Activated CD4-positive, alpha-beta T cell treated with anti-CD3 and anti-CD28 coated beads, Interleukin-10, Interleukin-2, amounts not matched to agents 100 ng/mL and 50 ng/mL, durations not matched to agents 16 hours and 8 hours (primary cell): Measurements from ENCODE around the gene JARID2.
A peak's percentile ranks its signal among the peaks of the same experiment; 100 is the strongest.

ENCODE experiments used
- DNase-seq: peaks from one replicate; pipeline ENCODE4 v3.0.0-alpha.2; 2020

Gene JARID2

GRCh38 chr6:15361197-15361596 is 115.3 kb downstream of the JARID2 start:
- no peak for DNase-seq

- peak; percentile 27 for DNase-seq
Measured at GRCh38 chr6:15362274-15363160, 116.6 kb downstream of the JARID2 start.

GRCh38 chr6:15363164-15363522 is 117.3 kb downstream of the JARID2 start:
- no peak for DNase-seq

- peak; percentile 71 for DNase-seq
Measured at GRCh38 chr6:15363523-15364400, 117.9 kb downstream of the JARID2 start.

GRCh38 chr6:15364401-15365037 is 118.7 kb downstream of the JARID2 start:
- no peak for DNase-seq

- peak; percentile 43 for DNase-seq
Measured at GRCh38 chr6:15365273-15365687, 119.4 kb downstream of the JARID2 start.

GRCh38 chr6:15366003-15366535 is 120.2 kb downstream of the JARID2 start:
- no peak for DNase-seq

GRCh38 chr6:15366879-15367278 is 121.0 kb downstream of the JARID2 start:
- DNase-seq = no peak

GRCh38 chr6:15368186-15368585 is 122.3 kb downstream of the JARID2 start:
- no peak for DNase-seq

- DNase-seq = no peak
Measured at GRCh38 chr6:15368873-15369272, 123.0 kb downstream of the JARID2 start.

GRCh38 chr6:15369838-15370237 is 124.0 kb downstream of the JARID2 start:
- DNase-seq = no peak

GRCh38 chr6:15370733-15371671 is 125.1 kb downstream of the JARID2 start:
- DNase-seq = no peak

GRCh38 chr6:15372932-15373331 is 127.1 kb downstream of the JARID2 start:
- no peak for DNase-seq

GRCh38 chr6:15374119-15374518 is 128.2 kb downstream of the JARID2 start:
- DNase-seq = no peak

GRCh38 chr6:15375018-15375417 is 129.1 kb downstream of the JARID2 start:
- no peak for DNase-seq

- no peak for DNase-seq
Measured at GRCh38 chr6:15375638-15376290, 129.9 kb downstream of the JARID2 start.

- DNase-seq = no peak
Measured at GRCh38 chr6:15376900-15377487, 131.1 kb downstream of the JARID2 start.

- DNase-seq = no peak
Measured at GRCh38 chr6:15378272-15378671, 132.4 kb downstream of the JARID2 start.

GRCh38 chr6:15378866-15379265 is 133.0 kb downstream of the JARID2 start:
- DNase-seq = no peak

GRCh38 chr6:15380351-15380750 is 134.5 kb downstream of the JARID2 start:
- no peak for DNase-seq

GRCh38 chr6:15382089-15382488 is 136.2 kb downstream of the JARID2 start:
- no peak for DNase-seq
